HG02885 (cell line): ENCODE data around the gene WNT2.

Experiments
- ATAC-seq: cut with Tn5 transposase; IDR thresholded peaks from one replicate; pipeline ENCODE4 v1.9.1; 2021; ENCODE audit warnings: mild to moderate bottlenecking; ENCODE audit not compliant: unreplicated experiment, poor library complexity

Gene WNT2

GRCh38 chr7:117322741-117323304 lies at the start of gene WNT2:
Gene WNT2, minus strand, starts transcription at chr7:117323058. Its CDS starts 69 bp downstream, at chr7:117322989.
- no peak for ATAC-seq

GRCh38 chr7:117372073-117372472 lies 49.2 kb upstream of the WNT2 start:
- ATAC-seq = no peak

GRCh38 chr7:117364339-117365080 lies 41.7 kb upstream of the WNT2 start:
- peak; percentile 53 for ATAC-seq

GRCh38 chr7:117362294-117362888 lies 39.5 kb upstream of the WNT2 start:
- ATAC-seq = no peak

GRCh38 chr7:117350027-117350426 lies 27.2 kb upstream of the WNT2 start:
- no peak for ATAC-seq

- ATAC-seq = no peak
Measured at GRCh38 chr7:117349570-117349969, 26.7 kb upstream of the WNT2 start.

GRCh38 chr7:117347962-117348672 lies 25.3 kb upstream of the WNT2 start:
- ATAC-seq = peak; percentile 95

GRCh38 chr7:117347480-117347879 lies 24.6 kb upstream of the WNT2 start:
- ATAC-seq = peak; percentile 2

- ATAC-seq = no peak
Measured at GRCh38 chr7:117346161-117346560, 23.3 kb upstream of the WNT2 start.

- no peak for ATAC-seq
Measured at GRCh38 chr7:117338020-117338419, 15.2 kb upstream of the WNT2 start.

- ATAC-seq = no peak
Measured at GRCh38 chr7:117333168-117333567, 10.3 kb upstream of the WNT2 start.

GRCh38 chr7:117332031-117332430 lies 9.2 kb upstream of the WNT2 start:
- ATAC-seq = no peak

GRCh38 chr7:117325836-117326235 lies 3.0 kb upstream of the WNT2 start:
- no peak for ATAC-seq

- no peak for ATAC-seq
Measured at GRCh38 chr7:117324960-117325359, 2.1 kb upstream of the WNT2 start.

- no peak for ATAC-seq
Measured at GRCh38 chr7:117323851-117324711, 1.2 kb upstream of the WNT2 start.

GRCh38 chr7:117323305-117323850 lies 520 bp upstream of the WNT2 start:
- no peak for ATAC-seq

- ATAC-seq = no peak
Measured at GRCh38 chr7:117320523-117320922, 2.3 kb downstream of the WNT2 start.

- no peak for ATAC-seq
Measured at GRCh38 chr7:117319181-117319580, 3.7 kb downstream of the WNT2 start.

- ATAC-seq = no peak
Measured at GRCh38 chr7:117313582-117313981, 9.3 kb downstream of the WNT2 start.
